Fibroblast of pulmonary artery (primary cell): ENCODE results near the gene KRT3.
A peak's percentile ranks its signal among the peaks of the same experiment; 100 is the strongest.

Source experiments
- DNase-seq: peaks from one replicate; pipeline ENCODE4 v3.0.0-alpha.2; 2010; ENCODE audit warnings: low read depth
- H3K4me3 ChIP-seq: replicated peaks from 2 replicates; pipeline ENCODE4 v1.5.1; 2011; ENCODE audit warnings: low read depth, mild to moderate bottlenecking, control low read depth, low read length, moderate library complexity
- CTCF ChIP-seq: IDR thresholded peaks from 2 replicates; pipeline ENCODE4 v1.5.1; 2011; ENCODE audit warnings: mild to moderate bottlenecking, control low read depth, low read length, inconsistent platforms; ENCODE audit errors: missing control alignments

Gene KRT3

GRCh38 chr12:52742196-52742580 is 53.7 kb downstream of the KRT3 start:
- TF ChIP-seq CTCF = no peak
- no peak for DNase-seq
- H3K4me3 ChIP-seq = no peak overlapping the region

DNA sequence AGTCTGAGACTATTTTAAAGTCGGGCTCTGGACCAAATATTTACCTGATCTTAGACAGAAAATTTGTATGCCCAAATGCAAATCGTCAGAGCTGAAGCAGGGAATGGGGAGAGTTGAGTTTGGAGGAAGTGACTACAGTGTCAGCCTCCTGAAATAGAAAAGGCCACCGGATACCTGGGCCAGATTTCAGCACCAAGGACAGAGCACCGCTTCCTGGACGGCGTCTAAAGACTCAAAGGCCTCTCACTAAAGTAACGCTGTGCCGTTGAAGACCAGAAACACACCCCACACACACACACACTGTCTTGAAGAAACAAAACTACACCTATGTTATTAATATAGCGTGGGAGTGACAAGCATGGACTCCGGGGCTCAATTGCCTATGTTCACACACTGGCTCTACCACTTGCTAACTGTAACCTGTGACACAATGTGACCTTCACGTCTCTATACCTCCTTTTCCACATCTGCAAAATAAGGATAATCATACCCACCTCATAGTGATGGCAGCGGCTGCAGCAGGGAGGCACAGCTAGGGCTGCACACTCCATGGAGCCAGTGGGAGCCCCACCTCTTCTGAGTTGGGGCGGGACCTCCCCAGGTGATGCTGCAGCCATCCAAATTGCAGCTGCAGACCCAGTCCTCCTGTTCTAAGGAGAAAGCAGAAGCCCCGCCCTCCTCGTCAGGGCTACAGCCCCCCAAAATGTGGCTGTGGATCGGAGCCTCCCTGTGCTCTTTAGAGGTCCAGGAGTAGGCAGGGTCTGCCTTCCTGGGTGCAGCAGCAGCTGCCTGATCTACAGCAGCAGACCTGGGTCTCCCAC is 54.3 kb downstream of the KRT3 start:
- no peak overlapping the region for H3K4me3 ChIP-seq
- DNase-seq = peak; percentile 72
- no peak for TF ChIP-seq CTCF

DNA sequence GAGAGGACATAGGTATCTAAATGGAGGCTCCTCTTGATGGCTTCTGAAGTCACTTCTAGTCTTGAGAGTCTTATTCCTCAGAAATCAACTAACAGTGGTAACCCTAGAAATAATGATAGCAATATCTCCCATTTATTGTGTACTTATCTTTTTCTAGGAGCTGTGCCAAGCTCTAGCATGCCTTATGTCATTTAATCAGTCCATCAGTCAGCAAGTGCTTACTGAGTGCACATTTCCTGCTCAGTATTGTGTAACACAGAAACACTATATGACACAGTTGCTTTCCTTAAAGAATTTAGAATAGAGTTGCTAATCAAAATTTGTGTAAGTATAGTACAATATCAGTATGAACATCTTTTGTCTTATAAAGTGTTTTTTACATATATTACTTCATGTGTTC is 55.3 kb downstream of the KRT3 start:
- H3K4me3 ChIP-seq = no peak overlapping the region
- no peak for TF ChIP-seq CTCF
- peak; percentile 46 for DNase-seq

DNA sequence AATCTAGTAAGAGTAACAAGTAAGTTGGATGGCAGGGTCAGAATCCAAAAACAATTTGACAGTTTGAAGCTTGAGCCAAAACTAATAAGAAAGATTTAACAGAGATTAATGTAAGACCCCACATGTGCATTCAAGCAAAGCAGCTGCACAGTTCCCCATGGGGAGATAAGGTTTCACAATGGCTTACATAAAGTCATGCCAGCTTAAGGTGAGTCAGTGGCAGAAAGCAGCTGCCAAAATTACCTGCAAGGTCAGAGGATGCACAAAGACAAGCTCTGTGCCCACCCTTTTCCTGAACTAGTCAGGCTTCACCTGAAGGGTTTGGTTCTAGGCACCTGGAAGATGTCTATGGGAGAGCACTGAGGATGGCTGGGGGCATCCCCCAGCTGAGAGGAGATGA is 56.0 kb downstream of the KRT3 start:
- no peak overlapping the region for H3K4me3 ChIP-seq
- no peak for TF ChIP-seq CTCF
- DNase-seq = no peak
